HG02840 (cell line): ENCODE data around the gene DLGAP1.

ENCODE experiments used
- ATAC-seq: cut with Tn5 transposase; IDR thresholded peaks from one replicate; pipeline ENCODE4 v1.9.1; 2021; ENCODE audit warnings: mild to moderate bottlenecking, moderate library complexity, moderate number of reproducible peaks; ENCODE audit not compliant: unreplicated experiment, low FRiP score

The DLGAP1 gene

GRCh38 chr18:3914109-3914508 is 541.0 kb downstream of the DLGAP1 start:
- no peak for ATAC-seq

- no peak for ATAC-seq
These were observed 542.4 kb downstream of the DLGAP1 start for GRCh38 chr18:3912705-3913104.

GRCh38 chr18:3911413-3911812 is 543.7 kb downstream of the DLGAP1 start:
- ATAC-seq = no peak

GRCh38 chr18:3910512-3910911 is 544.6 kb downstream of the DLGAP1 start:
- ATAC-seq = no peak

GRCh38 chr18:3907955-3908354 is 547.2 kb downstream of the DLGAP1 start:
- ATAC-seq = no peak

GRCh38 chr18:3906116-3906750 is 548.9 kb downstream of the DLGAP1 start:
- ATAC-seq = no peak

- no peak for ATAC-seq
These were observed 551.8 kb downstream of the DLGAP1 start for GRCh38 chr18:3903337-3903736.

- ATAC-seq = no peak
These were observed 552.4 kb downstream of the DLGAP1 start for GRCh38 chr18:3902676-3903075.

GRCh38 chr18:3901811-3902210 is 553.3 kb downstream of the DLGAP1 start:
- no peak for ATAC-seq

GRCh38 chr18:3901042-3901441 is 554.1 kb downstream of the DLGAP1 start:
- ATAC-seq = no peak

- ATAC-seq = no peak
These were observed 554.8 kb downstream of the DLGAP1 start for GRCh38 chr18:3900327-3900726.

GRCh38 chr18:3898861-3899613 is 556.1 kb downstream of the DLGAP1 start:
- no peak for ATAC-seq

- ATAC-seq = no peak
These were observed 563.0 kb downstream of the DLGAP1 start for GRCh38 chr18:3892152-3892551.

- no peak for ATAC-seq
These were observed 563.9 kb downstream of the DLGAP1 start for GRCh38 chr18:3891245-3891644.

- no peak for ATAC-seq
These were observed 565.3 kb downstream of the DLGAP1 start for GRCh38 chr18:3889803-3890202.

GRCh38 chr18:3889121-3889520 is 566.0 kb downstream of the DLGAP1 start:
- no peak for ATAC-seq

- ATAC-seq = no peak
These were observed 568.4 kb downstream of the DLGAP1 start for GRCh38 chr18:3886575-3887322.

GRCh38 chr18:3885209-3885792 is 569.8 kb downstream of the DLGAP1 start:
- ATAC-seq = no peak

- no peak for ATAC-seq
These were observed 575.3 kb downstream of the DLGAP1 start for GRCh38 chr18:3879836-3880120.

- ATAC-seq = no peak
These were observed 575.8 kb downstream of the DLGAP1 start for GRCh38 chr18:3879114-3879835.

- ATAC-seq = no peak
These were observed 576.7 kb downstream of the DLGAP1 start for GRCh38 chr18:3878401-3878800.
